Measurements from ENCODE around the gene GPHN.

DNA sequence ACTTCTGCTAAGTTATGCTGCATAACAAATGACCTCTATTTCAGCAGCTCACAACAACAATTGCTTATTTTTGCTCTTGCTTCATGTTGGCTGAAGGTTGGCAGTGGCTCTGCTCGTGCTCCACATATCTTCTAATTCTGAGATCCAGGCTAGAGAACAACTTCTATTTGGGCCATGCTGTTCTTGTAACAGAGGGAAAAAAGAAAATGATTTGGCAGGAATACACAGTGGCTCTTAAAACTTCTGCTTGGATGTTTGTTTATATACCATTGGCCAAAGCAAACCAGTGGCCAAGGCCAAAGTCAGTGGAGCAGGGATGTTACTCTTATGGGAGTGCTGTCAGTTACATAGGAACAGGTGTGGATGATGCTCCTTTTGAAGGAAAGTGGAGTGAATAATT lies 32.1 kb downstream of the GPHN start:
- TF ChIP-seq, protein P1, sequence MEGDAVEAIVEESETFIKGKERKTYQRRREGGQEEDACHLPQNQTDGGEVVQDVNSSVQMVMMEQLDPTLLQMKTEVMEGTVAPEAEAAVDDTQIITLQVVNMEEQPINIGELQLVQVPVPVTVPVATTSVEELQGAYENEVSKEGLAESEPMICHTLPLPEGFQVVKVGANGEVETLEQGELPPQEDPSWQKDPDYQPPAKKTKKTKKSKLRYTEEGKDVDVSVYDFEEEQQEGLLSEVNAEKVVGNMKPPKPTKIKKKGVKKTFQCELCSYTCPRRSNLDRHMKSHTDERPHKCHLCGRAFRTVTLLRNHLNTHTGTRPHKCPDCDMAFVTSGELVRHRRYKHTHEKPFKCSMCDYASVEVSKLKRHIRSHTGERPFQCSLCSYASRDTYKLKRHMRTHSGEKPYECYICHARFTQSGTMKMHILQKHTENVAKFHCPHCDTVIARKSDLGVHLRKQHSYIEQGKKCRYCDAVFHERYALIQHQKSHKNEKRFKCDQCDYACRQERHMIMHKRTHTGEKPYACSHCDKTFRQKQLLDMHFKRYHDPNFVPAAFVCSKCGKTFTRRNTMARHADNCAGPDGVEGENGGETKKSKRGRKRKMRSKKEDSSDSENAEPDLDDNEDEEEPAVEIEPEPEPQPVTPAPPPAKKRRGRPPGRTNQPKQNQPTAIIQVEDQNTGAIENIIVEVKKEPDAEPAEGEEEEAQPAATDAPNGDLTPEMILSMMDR (IDR thresholded peaks at IDR 0.05), result no peak
- TF ChIP-seq POLR2A (IDR thresholded peaks at IDR 0.05), result no peak

Measured in heart left ventricle (tissue), 13 donors.